Erythroblast (primary cell): ENCODE data around the gene DDX23.

Experiments used
- GATA1 ChIP-seq: IDR thresholded peaks from 2 replicates; pipeline ENCODE4 v1.6.1; 2011; ENCODE audit warnings: low read depth, mild to moderate bottlenecking, control low read depth, low read length, moderate library complexity
- POLR2A ChIP-seq: IDR thresholded peaks from 2 replicates; pipeline ENCODE4 v1.6.1; 2011; ENCODE audit warnings: mild to moderate bottlenecking, low read length

DNA sequence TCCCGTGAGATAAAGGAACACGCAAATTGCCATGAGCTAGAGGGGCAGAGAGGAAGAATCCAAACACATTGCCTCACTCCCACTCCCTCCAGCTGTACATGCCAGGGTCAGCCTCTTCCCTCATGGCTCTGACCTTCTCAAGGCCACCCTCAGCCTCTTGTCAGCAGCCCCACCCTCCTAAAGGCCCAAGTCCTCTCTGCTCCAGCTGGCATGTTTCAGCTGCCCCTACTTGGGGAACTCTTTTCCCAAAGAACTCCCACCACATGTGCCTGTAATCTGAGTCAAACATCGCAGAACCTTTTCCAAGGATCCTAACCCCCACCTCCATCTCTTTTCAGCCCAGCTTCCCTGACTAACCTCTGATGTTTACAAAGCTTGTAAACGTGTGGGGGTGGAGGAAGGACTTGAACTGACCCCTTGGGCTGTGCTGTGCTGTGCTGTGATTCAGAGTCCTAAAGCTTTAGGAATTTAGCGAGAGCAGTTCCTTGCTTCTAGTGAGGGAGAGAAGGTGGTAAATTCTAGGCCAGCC is 41.0 kb downstream of the DDX23 start:
- no peak for TF ChIP-seq POLR2A
- no peak for TF ChIP-seq GATA1
